ENCODE measurements around the gene ARMC8. TPM values are rescaled to one million over a fixed set of nuclear protein-coding genes. Genes with fewer than 3 reads are reported as not detected.

Gene ARMC8
- polyA plus RNA-seq, 1 donor from 2014 or later: 90.6 TPM

DNA sequence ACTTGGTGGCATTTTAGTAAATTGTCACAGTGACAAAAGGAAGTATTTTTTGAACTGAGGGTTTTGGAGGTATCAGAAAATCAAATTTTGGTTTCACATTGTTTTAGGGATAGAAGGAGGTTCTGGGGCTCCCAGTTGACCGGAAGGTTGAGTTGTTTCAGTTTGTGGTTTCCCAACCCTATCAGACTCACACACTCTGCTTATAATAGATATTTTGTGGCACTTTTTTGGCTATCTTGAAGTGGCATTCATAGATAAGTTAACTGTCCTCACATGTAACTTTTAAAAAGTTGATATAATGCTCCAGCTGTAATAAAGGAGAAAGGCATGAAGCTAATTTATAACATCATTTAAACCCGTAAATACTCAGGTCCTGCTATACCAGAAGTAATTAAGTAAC, 12.8 kb downstream of the ARMC8 start:
- Histone ChIP-seq H3K4me3 (ENCODE audit: low read length) (no peak overlapping the region), H3K4me2 (ENCODE audit: low read length) (no peak overlapping the region), H4K20me1 (ENCODE audit: insufficient read depth) (no peaks in the 10 kb centered on the region), H3K27me3 (ENCODE audit: insufficient read depth, low read depth, low read length) (no peaks in the 10 kb centered on the region), H3K9me3 (ENCODE audit: low read length) (no peaks in the 10 kb centered on the region), H3F3A (ENCODE audit: insufficient read depth, low read length, poor library complexity, severe bottlenecking) (no peaks in the 10 kb centered on the region), H3K27ac (ENCODE audit: low read length) (no peak overlapping the region), H3K9me2 (ENCODE audit: insufficient read depth, low read length) (no peaks in the 10 kb centered on the region), H3K79me2 (replicated peaks; ENCODE audit: insufficient read depth, low read length) (peaks cover 62% of the 10 kb centered on the region), H2AFZ (ENCODE audit: low read depth, low read length) (no peak overlapping the region), H3K36me3 (ENCODE audit: insufficient read depth, low read length) (no peaks in the 10 kb centered on the region), H3K9ac (ENCODE audit: low read length) (no peak overlapping the region)
- no peak for TF ChIP-seq POLR2AphosphoS5 (IDR thresholded peaks at IDR 0.05)
- no peak for TF ChIP-seq EP300 (conservative IDR thresholded peaks at IDR 0.05; ENCODE audit: poor library complexity, severe bottlenecking)
- no peak for TF ChIP-seq TAF1 (IDR thresholded peaks at IDR 0.05; ENCODE audit: low read depth)
- no peak for TF ChIP-seq RAD21 (conservative IDR thresholded peaks at IDR 0.05)
- no peak for TF ChIP-seq MXI1 (conservative IDR thresholded peaks at IDR 0.05; ENCODE audit: poor library complexity, severe bottlenecking)
- no peak for TF ChIP-seq SMC3 (conservative IDR thresholded peaks at IDR 0.05; ENCODE audit: poor library complexity)
- TF ChIP-seq, protein P1, sequence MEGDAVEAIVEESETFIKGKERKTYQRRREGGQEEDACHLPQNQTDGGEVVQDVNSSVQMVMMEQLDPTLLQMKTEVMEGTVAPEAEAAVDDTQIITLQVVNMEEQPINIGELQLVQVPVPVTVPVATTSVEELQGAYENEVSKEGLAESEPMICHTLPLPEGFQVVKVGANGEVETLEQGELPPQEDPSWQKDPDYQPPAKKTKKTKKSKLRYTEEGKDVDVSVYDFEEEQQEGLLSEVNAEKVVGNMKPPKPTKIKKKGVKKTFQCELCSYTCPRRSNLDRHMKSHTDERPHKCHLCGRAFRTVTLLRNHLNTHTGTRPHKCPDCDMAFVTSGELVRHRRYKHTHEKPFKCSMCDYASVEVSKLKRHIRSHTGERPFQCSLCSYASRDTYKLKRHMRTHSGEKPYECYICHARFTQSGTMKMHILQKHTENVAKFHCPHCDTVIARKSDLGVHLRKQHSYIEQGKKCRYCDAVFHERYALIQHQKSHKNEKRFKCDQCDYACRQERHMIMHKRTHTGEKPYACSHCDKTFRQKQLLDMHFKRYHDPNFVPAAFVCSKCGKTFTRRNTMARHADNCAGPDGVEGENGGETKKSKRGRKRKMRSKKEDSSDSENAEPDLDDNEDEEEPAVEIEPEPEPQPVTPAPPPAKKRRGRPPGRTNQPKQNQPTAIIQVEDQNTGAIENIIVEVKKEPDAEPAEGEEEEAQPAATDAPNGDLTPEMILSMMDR (IDR thresholded peaks at IDR 0.05; ENCODE audit: poor library complexity, severe bottlenecking): no peak
- TF ChIP-seq, protein P2, sequence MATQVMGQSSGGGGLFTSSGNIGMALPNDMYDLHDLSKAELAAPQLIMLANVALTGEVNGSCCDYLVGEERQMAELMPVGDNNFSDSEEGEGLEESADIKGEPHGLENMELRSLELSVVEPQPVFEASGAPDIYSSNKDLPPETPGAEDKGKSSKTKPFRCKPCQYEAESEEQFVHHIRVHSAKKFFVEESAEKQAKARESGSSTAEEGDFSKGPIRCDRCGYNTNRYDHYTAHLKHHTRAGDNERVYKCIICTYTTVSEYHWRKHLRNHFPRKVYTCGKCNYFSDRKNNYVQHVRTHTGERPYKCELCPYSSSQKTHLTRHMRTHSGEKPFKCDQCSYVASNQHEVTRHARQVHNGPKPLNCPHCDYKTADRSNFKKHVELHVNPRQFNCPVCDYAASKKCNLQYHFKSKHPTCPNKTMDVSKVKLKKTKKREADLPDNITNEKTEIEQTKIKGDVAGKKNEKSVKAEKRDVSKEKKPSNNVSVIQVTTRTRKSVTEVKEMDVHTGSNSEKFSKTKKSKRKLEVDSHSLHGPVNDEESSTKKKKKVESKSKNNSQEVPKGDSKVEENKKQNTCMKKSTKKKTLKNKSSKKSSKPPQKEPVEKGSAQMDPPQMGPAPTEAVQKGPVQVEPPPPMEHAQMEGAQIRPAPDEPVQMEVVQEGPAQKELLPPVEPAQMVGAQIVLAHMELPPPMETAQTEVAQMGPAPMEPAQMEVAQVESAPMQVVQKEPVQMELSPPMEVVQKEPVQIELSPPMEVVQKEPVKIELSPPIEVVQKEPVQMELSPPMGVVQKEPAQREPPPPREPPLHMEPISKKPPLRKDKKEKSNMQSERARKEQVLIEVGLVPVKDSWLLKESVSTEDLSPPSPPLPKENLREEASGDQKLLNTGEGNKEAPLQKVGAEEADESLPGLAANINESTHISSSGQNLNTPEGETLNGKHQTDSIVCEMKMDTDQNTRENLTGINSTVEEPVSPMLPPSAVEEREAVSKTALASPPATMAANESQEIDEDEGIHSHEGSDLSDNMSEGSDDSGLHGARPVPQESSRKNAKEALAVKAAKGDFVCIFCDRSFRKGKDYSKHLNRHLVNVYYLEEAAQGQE (IDR thresholded peaks at IDR 0.05; ENCODE audit: borderline replicate concordance): no peak
- no peak for TF ChIP-seq EZH2 (IDR thresholded peaks at IDR 0.05; ENCODE audit: borderline replicate concordance, insufficient read depth, low read length, poor library complexity, severe bottlenecking)

DNA sequence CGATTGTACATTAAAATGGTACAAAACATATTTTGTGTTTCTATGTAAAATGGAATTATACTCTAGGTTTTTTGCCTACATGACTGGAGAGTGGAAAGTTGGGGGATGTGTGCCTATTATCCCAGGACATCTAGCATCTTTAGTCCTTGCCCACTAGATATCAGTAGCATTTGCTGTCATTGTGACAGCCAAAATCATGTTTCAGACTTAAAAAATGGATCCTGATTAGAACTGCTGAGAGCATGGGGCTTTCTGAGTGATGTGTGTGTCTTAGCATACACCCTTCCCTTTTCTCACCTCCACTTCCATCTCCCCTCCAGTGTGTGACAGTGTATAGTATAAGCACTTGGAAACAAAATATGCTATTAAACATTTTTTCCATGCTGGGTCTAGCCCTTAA, 13.3 kb downstream of the ARMC8 start:
- Histone ChIP-seq H4K20me1 (ENCODE audit: insufficient read depth) (no peaks in the 10 kb centered on the region), H3K9me2 (ENCODE audit: insufficient read depth, low read length) (no peaks in the 10 kb centered on the region), H3K27me3 (ENCODE audit: insufficient read depth, low read depth, low read length) (no peaks in the 10 kb centered on the region), H3K9me3 (ENCODE audit: low read length) (no peaks in the 10 kb centered on the region), H2AFZ (ENCODE audit: low read depth, low read length) (no peak overlapping the region), H3K36me3 (ENCODE audit: insufficient read depth, low read length) (no peaks in the 10 kb centered on the region), H3F3A (ENCODE audit: insufficient read depth, low read length, poor library complexity, severe bottlenecking) (no peaks in the 10 kb centered on the region), H3K27ac (ENCODE audit: low read length) (no peak overlapping the region), H3K4me3 (ENCODE audit: low read length) (no peak overlapping the region), H3K4me2 (ENCODE audit: low read length) (no peak overlapping the region), H3K9ac (ENCODE audit: low read length) (no peak overlapping the region), H3K79me2 (replicated peaks; ENCODE audit: insufficient read depth, low read length) (peaks cover 62% of the 10 kb centered on the region)
- TF ChIP-seq EP300 (conservative IDR thresholded peaks at IDR 0.05; ENCODE audit: poor library complexity, severe bottlenecking) (no peak), RAD21 (conservative IDR thresholded peaks at IDR 0.05) (no peak), SMC3 (conservative IDR thresholded peaks at IDR 0.05; ENCODE audit: poor library complexity) (no peak), MXI1 (conservative IDR thresholded peaks at IDR 0.05; ENCODE audit: poor library complexity, severe bottlenecking) (no peak), TAF1 (IDR thresholded peaks at IDR 0.05; ENCODE audit: low read depth) (no peak), EZH2 (IDR thresholded peaks at IDR 0.05; ENCODE audit: borderline replicate concordance, insufficient read depth, low read length, poor library complexity, severe bottlenecking) (no peak), POLR2AphosphoS5 (IDR thresholded peaks at IDR 0.05) (no peak)
- TF ChIP-seq, protein P2 (IDR thresholded peaks at IDR 0.05; ENCODE audit: borderline replicate concordance): no peak
- TF ChIP-seq, protein P1 (IDR thresholded peaks at IDR 0.05; ENCODE audit: poor library complexity, severe bottlenecking): no peak
